H1 (cell line): ENCODE data around the gene HOMER3. TPM values are rescaled to one million over a fixed set of nuclear protein-coding genes. Genes with fewer than 3 reads are reported as not detected.
A peak's percentile ranks its signal among the peaks of the same experiment; 100 is the strongest.

Source experiments
- BACH1 ChIP-seq: IDR thresholded peaks from 2 replicates; pipeline ENCODE4 v1.6.1; 2012; ENCODE audit warnings: low read length, improper control_type of control experiment
- CBX5 ChIP-seq: fragments of 300-800, 300-1000 bp; sonication (generic); IDR thresholded peaks from 2 replicates; pipeline ENCODE4 v1.7.1; 2016; ENCODE audit warnings: antibody characterized with exemption, low read length, low read depth
- CHD1 ChIP-seq: IDR thresholded peaks from 2 replicates; pipeline ENCODE4 v1.6.1; 2012; ENCODE audit warnings: low read depth, low read length, improper control_type of control experiment
- KDM4A ChIP-seq: IDR thresholded peaks from one replicate; pipeline ENCODE4 v1.7.1; 2012; ENCODE audit warnings: low read depth, mild to moderate bottlenecking, moderate library complexity, low read length, inconsistent platforms; ENCODE audit not compliant: severe bottlenecking
- POLR2A ChIP-seq, 2 experiments: IDR thresholded peaks; 1 replicate in 1 of 2; 2 replicates in 1 of 2; pipeline ENCODE4 v1.6.1; 2011; ENCODE audit warnings: low read depth in 2 of 2, low read length in 2 of 2, mild to moderate bottlenecking in 2 of 2; ENCODE audit errors: control extremely low read depth in 1 of 2
- POLR2AphosphoS5 ChIP-seq: IDR thresholded peaks from 2 replicates; pipeline ENCODE4 v1.6.1; 2011; ENCODE audit warnings: low read depth, low read length
- YY1 ChIP-seq: IDR thresholded peaks from 2 replicates; pipeline ENCODE4 v1.6.1; 2011; ENCODE audit warnings: low read depth, mild to moderate bottlenecking, low read length
- polyA plus RNA-seq, 7 experiments: library from polyadenylated mRNA; depleted of rRNA in 3 of 7; stranded (reverse) in 5 of 7; unstranded in 2 of 7; fragments of >200 nt in 5 of 7; fragments of 200-250 nt in 2 of 7; gene quantifications; 1 replicate in 5 of 7; 2 replicates in 1 of 7; 4 replicates in 1 of 7; pipeline versions ENCODE4 v1.2.1 to v1.2.3, GENCODE V29; 2011 to 2013; ENCODE audit warnings: missing spikeins in 2 of 7, mixed read lengths in 2 of 7
- total RNA-seq: library from RNA; stranded (reverse); fragmentation: NEBNext Ultra II Directional; extraction: Animal tissue kit (Norgen Biotek cat#: 25700); gene quantifications from 2 replicates; pipeline ENCODE4 v1.2.1, GENCODE V29; 2021
- TF ChIP-seq, protein P1 (sequence below): fragments of 300-600 bp; sonication (generic); IDR thresholded peaks from 2 replicates; pipeline ENCODE4 v1.7.1; 2012; ENCODE audit warnings: low read length, moderate library complexity, mild to moderate bottlenecking, inconsistent platforms; ENCODE audit not compliant: insufficient replicate concordance

Gene HOMER3
- total and polyA plus RNA-seq, 2 of the 8 experiments (the other 6 are each of a cell fraction or from before 2014, with no cell fraction given): 28.3 to 41.6 TPM

- TF ChIP-seq, protein P1, sequence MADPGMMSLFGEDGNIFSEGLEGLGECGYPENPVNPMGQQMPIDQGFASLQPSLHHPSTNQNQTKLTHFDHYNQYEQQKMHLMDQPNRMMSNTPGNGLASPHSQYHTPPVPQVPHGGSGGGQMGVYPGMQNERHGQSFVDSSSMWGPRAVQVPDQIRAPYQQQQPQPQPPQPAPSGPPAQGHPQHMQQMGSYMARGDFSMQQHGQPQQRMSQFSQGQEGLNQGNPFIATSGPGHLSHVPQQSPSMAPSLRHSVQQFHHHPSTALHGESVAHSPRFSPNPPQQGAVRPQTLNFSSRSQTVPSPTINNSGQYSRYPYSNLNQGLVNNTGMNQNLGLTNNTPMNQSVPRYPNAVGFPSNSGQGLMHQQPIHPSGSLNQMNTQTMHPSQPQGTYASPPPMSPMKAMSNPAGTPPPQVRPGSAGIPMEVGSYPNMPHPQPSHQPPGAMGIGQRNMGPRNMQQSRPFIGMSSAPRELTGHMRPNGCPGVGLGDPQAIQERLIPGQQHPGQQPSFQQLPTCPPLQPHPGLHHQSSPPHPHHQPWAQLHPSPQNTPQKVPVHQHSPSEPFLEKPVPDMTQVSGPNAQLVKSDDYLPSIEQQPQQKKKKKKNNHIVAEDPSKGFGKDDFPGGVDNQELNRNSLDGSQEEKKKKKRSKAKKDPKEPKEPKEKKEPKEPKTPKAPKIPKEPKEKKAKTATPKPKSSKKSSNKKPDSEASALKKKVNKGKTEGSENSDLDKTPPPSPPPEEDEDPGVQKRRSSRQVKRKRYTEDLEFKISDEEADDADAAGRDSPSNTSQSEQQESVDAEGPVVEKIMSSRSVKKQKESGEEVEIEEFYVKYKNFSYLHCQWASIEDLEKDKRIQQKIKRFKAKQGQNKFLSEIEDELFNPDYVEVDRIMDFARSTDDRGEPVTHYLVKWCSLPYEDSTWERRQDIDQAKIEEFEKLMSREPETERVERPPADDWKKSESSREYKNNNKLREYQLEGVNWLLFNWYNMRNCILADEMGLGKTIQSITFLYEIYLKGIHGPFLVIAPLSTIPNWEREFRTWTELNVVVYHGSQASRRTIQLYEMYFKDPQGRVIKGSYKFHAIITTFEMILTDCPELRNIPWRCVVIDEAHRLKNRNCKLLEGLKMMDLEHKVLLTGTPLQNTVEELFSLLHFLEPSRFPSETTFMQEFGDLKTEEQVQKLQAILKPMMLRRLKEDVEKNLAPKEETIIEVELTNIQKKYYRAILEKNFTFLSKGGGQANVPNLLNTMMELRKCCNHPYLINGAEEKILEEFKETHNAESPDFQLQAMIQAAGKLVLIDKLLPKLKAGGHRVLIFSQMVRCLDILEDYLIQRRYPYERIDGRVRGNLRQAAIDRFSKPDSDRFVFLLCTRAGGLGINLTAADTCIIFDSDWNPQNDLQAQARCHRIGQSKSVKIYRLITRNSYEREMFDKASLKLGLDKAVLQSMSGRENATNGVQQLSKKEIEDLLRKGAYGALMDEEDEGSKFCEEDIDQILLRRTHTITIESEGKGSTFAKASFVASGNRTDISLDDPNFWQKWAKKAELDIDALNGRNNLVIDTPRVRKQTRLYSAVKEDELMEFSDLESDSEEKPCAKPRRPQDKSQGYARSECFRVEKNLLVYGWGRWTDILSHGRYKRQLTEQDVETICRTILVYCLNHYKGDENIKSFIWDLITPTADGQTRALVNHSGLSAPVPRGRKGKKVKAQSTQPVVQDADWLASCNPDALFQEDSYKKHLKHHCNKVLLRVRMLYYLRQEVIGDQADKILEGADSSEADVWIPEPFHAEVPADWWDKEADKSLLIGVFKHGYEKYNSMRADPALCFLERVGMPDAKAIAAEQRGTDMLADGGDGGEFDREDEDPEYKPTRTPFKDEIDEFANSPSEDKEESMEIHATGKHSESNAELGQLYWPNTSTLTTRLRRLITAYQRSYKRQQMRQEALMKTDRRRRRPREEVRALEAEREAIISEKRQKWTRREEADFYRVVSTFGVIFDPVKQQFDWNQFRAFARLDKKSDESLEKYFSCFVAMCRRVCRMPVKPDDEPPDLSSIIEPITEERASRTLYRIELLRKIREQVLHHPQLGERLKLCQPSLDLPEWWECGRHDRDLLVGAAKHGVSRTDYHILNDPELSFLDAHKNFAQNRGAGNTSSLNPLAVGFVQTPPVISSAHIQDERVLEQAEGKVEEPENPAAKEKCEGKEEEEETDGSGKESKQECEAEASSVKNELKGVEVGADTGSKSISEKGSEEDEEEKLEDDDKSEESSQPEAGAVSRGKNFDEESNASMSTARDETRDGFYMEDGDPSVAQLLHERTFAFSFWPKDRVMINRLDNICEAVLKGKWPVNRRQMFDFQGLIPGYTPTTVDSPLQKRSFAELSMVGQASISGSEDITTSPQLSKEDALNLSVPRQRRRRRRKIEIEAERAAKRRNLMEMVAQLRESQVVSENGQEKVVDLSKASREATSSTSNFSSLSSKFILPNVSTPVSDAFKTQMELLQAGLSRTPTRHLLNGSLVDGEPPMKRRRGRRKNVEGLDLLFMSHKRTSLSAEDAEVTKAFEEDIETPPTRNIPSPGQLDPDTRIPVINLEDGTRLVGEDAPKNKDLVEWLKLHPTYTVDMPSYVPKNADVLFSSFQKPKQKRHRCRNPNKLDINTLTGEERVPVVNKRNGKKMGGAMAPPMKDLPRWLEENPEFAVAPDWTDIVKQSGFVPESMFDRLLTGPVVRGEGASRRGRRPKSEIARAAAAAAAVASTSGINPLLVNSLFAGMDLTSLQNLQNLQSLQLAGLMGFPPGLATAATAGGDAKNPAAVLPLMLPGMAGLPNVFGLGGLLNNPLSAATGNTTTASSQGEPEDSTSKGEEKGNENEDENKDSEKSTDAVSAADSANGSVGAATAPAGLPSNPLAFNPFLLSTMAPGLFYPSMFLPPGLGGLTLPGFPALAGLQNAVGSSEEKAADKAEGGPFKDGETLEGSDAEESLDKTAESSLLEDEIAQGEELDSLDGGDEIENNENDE: no peak
- TF ChIP-seq POLR2A (IDR thresholded peaks at IDR 0.05; ENCODE audit: control extremely low read depth in 1 of 2, low read depth in 2 of 2, low read length in 2 of 2) (peak in 1 of 2 experiments; percentile 31; a peak in 1 of 3 replicates), BACH1 (no peak), KDM4A (no peak), YY1 (no peak), POLR2AphosphoS5 (peak; percentile 45), CBX5 (no peak), CHD1 (no peak)
Observed at GRCh38 chr19:18990128-18990708, 49.2 kb upstream of the HOMER3 start (continued).
